22Rv1 (cell line): Measurements from ENCODE around the gene TAT.

ENCODE experiments used
- H3K27ac ChIP-seq: fragments of 450-650 bp; 2 replicates; pipeline ENCODE4 v1.5.1; 2017
- ZFX ChIP-seq: fragments of 450-650 bp; IDR thresholded peaks from 2 replicates; pipeline ENCODE4 v1.6.1; 2017; ENCODE audit warnings: antibody characterized with exemption, borderline replicate concordance
- TF ChIP-seq, protein P1 (sequence below): fragments of 450-650 bp; IDR thresholded peaks from 2 replicates; pipeline ENCODE4 v1.5.1; 2017; ENCODE audit warnings: mild to moderate bottlenecking

Gene TAT

DNA sequence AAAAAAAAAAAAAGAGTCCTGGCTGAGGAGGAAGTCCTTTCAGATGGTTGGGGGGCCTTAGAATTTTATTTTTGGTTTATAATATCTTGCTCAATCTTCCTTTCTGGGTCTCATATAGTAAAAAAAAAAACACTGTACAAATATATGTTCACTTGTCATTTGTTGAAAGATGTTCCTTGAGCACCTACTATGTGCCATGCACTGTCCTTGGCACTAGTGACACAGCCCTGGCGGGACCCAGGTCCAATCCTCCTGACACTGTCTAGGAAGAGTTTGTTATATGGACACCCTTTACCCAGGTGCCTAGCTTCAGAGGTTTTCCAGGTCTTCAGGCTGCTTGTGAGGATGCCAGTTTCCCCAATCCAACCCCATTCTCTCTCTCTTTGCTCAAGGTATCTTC lies 48.6 kb downstream of the TAT start:
- TF ChIP-seq, protein P1, sequence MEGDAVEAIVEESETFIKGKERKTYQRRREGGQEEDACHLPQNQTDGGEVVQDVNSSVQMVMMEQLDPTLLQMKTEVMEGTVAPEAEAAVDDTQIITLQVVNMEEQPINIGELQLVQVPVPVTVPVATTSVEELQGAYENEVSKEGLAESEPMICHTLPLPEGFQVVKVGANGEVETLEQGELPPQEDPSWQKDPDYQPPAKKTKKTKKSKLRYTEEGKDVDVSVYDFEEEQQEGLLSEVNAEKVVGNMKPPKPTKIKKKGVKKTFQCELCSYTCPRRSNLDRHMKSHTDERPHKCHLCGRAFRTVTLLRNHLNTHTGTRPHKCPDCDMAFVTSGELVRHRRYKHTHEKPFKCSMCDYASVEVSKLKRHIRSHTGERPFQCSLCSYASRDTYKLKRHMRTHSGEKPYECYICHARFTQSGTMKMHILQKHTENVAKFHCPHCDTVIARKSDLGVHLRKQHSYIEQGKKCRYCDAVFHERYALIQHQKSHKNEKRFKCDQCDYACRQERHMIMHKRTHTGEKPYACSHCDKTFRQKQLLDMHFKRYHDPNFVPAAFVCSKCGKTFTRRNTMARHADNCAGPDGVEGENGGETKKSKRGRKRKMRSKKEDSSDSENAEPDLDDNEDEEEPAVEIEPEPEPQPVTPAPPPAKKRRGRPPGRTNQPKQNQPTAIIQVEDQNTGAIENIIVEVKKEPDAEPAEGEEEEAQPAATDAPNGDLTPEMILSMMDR: no peak
- no peak for TF ChIP-seq ZFX

DNA sequence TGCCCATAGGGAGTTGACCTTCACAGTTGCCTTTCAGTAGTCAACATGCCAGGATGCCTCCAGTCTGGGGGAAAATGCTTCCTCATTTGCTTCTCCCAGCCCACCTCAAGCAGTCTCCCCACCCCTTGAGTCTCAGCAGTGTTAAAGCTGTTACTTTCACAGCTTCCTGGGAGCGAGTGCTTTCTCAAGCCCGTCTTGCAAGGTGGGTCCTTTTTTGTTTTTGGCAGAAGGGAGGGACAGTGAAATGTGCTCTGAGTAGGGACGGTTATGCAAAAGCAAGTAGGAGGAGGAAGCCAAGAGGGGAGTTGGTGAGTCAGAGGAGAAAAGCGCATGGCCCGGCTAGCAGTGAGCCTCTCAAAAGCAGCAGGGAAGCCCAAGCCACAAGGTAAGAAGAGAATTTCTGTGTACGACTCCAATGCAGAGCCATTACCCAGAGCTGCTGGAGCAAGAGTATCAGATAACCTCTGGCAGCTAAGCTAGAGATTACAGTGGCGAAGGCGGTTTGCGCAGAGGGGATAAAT lies 50.7 kb downstream of the TAT start, which contains the start of gene CHST4:
TSS of gene CHST4 (plus strand) at position 316 of the 521 bp plus-strand sequence. CDS start 10,252 bp downstream, outside the sequence.
- H3K27ac ChIP-seq: no peak within 1 kb of the TSS
- no peak for TF ChIP-seq ZFX
- TF ChIP-seq, protein P1: no peak

More for the DNA sequence above, 48.6 kb downstream of the TAT start:
- H3K27ac ChIP-seq: no peak overlapping the region

DNA sequence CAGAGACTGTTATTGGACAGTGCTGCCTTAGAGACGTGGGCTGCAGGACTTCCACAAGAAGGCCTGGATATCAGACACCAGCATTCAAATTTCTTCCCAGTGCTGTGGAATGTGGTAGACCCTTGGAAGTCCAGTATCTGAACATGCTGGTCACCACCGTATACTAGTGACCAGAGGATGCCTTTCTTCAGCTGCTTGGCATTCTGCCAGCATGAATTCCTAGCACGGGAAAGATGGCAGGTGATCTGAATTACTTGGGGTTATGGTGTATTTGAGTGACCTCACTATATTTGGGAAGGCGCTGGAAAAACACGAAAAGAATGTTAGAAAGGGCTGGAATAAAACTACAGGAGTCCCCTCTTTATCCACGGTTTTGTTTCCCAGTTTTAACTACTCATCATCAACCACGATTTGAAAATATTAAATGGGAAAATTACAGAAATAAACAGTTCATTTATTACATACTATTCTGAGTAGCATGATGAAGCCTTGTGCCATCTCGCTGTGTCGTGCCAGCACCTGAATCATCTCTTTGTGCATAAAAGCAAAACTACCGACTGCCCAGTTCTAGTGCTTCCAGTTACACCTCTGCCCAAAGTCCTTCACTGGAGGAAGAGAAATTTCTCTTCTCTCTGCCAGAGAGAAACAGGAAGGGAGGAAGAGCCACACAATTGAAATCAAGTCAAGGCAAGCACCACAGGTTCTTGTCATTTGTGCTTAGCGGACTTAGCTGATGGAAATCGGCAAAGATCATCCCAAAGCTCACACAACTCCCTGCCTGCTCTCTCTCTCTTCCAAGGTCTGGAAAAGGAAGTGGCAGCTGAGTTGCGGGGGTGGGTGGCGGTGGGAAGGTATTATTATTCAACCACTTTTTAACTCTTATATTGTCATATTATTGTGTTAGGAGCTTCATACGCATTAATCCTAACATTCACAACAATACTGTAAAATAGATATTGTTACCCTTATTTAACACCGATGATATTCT lies 52.0 kb downstream of the TAT start:
- no peak for TF ChIP-seq ZFX
- TF ChIP-seq, protein P1: no peak
- no peak overlapping the region for H3K27ac ChIP-seq

DNA sequence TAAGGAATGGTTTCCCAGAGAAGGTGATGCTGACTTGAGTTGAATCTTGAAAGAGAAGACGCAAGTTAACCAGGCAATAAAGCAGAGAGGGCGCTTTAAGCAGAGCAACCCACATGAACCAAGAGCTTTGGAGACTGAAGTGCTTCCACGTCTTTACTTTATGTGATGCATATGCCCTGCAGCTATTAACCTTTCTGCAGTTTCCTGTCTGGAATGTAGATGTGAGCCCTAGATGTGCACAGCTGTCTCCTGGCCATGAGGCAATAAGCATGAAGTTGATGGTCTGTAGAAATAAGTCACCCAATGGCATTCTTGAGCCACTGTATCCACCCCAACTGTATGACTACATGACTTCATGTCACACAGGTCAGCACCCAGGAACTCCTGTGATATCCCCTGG lies 56.3 kb downstream of the TAT start:
- TF ChIP-seq, protein P1: no peak
- TF ChIP-seq ZFX: no peak
- H3K27ac ChIP-seq: no peak overlapping the region
